ENCODE measurements around the gene INO80D.

- TF ChIP-seq POLR2A (IDR thresholded peaks at IDR 0.05) (no peak), CTCF (IDR thresholded peaks at IDR 0.05) (no peak)
Measured at GRCh38 chr2:206051912-206052311, 34.1 kb downstream of the INO80D start.

Data from uterus (tissue), 2 donors.